MM.1S (cell line): ENCODE measurements around the gene SPIRE2.
"Not testable (repeated sequence)": the region's sequence is repeated elsewhere in the genome, so short reads cannot be mapped to it uniquely, and the experiment has no call there.

Experiments used
- CTCF ChIP-seq: fragments of 300-600 bp; sonication (generic); IDR thresholded peaks from 2 replicates; pipeline ENCODE4 v1.5.1; 2016; ENCODE audit warnings: antibody characterized with exemption, low read length, mixed read lengths
- EZH2 ChIP-seq: fragments of 300-600 bp; sonication (generic); optimal IDR thresholded peaks from 2 replicates; pipeline ENCODE3; 2017; ENCODE audit warnings: low read depth, mild to moderate bottlenecking, antibody characterized with exemption, low read length, mixed read lengths
- EZH2phosphoT487 ChIP-seq: fragments of 300-600 bp; sonication (generic); IDR thresholded peaks from 2 replicates; pipeline ENCODE4 v1.6.1; 2018; ENCODE audit warnings: antibody characterized with exemption, low read length

- TF ChIP-seq CTCF, EZH2, EZH2phosphoT487: not testable (repeated sequence)
Observed at GRCh38 chr16:89806589-89807193, 21.6 kb upstream of the SPIRE2 start.
